Osteoblast (primary cell): Measurements from ENCODE around the gene ASTN2. TPM values are rescaled to one million over a fixed set of nuclear protein-coding genes. Genes with fewer than 3 reads are reported as not detected.

Source experiments
- DNase-seq: peaks from one replicate; pipeline ENCODE4 v3.0.0; 2011; ENCODE audit warnings: low spot score, mixed read lengths; ENCODE audit not compliant: insufficient read length; ENCODE audit errors: missing footprints
- H2AFZ ChIP-seq: 2 replicates; pipeline ENCODE4 v1.6.0; 2011; ENCODE audit warnings: mild to moderate bottlenecking, low read length
- H3K27ac ChIP-seq: 2 replicates; pipeline ENCODE4 v1.5.1; 2011; ENCODE audit warnings: mild to moderate bottlenecking, low read depth, low read length, moderate library complexity
- H3K27me3 ChIP-seq: 2 replicates; pipeline ENCODE4 v1.6.0; 2012; ENCODE audit warnings: mild to moderate bottlenecking, control low read depth, inconsistent platforms, low read length, moderate library complexity; ENCODE audit not compliant: insufficient read depth
- H3K36me3 ChIP-seq: 2 replicates; pipeline ENCODE4 v1.5.1; 2011; ENCODE audit warnings: mild to moderate bottlenecking, low read length, control low read depth, moderate library complexity; ENCODE audit not compliant: insufficient read depth
- H3K4me1 ChIP-seq: 2 replicates; pipeline ENCODE4 v1.5.1; 2011; ENCODE audit warnings: mild to moderate bottlenecking, low read length, control low read depth, moderate library complexity; ENCODE audit not compliant: insufficient read depth
- H3K4me2 ChIP-seq: 2 replicates; pipeline ENCODE4 v1.6.0; 2011; ENCODE audit warnings: mild to moderate bottlenecking, low read length; ENCODE audit not compliant: insufficient read depth
- H3K4me3 ChIP-seq: fragments of 200-600 bp; sonication (generic); 3 replicates; pipeline ENCODE4 v1.5.1; 2012; ENCODE audit warnings: mild to moderate bottlenecking, low read length, inconsistent platforms; ENCODE audit not compliant: insufficient read depth
- H3K79me2 ChIP-seq: 2 replicates; pipeline ENCODE4 v1.6.0; 2012; ENCODE audit warnings: mild to moderate bottlenecking, low read length, control low read depth, inconsistent platforms; ENCODE audit not compliant: insufficient read depth
- H3K9me3 ChIP-seq: 2 replicates; pipeline ENCODE4 v1.5.1; 2011; ENCODE audit warnings: low read depth, low read length, control low read depth
- H4K20me1 ChIP-seq: 2 replicates; pipeline ENCODE4 v1.6.0; 2012; ENCODE audit warnings: mild to moderate bottlenecking, low read length, control low read depth; ENCODE audit not compliant: insufficient read depth
- CTCF ChIP-seq: IDR thresholded peaks from 2 replicates; pipeline ENCODE4 v1.5.1; 2011; ENCODE audit warnings: mild to moderate bottlenecking, low read depth, low read length, moderate library complexity; ENCODE audit errors: extremely low read depth
- total RNA-seq: library from RNA; depleted of rRNA; stranded (reverse); fragments of >200 nt; gene quantifications from 2 replicates; pipeline ENCODE4 v1.2.3, GENCODE V29; 2012

The ASTN2 gene
- total RNA-seq, 1 donor: 4.7 TPM

DNA sequence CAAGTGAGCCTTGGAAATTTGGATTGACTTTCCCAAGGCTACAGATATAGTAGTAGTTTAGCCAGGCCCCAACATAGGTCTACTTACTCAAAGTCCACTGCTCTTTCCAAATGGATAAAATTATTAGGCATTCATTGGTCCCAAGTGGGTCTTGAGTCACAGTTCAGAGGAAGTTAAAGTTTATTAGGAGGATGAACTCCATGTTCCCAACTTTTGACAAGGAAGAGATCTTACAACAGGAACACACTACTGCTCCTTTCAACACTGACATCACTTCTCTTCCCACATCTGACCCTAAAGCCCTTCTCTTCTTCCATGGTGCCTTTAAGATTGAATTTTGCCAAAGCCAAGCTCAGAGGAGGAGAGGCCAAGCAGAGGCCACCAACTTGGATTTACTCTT lies 962.2 kb downstream of the ASTN2 start:
- Histone ChIP-seq H3K27me3 (no peaks in the 10 kb centered on the region), H3K36me3 (no peaks in the 10 kb centered on the region), H3K4me3 (no peak overlapping the region), H3K9me3 (no peaks in the 10 kb centered on the region), H3K79me2 (no peaks in the 10 kb centered on the region), H3K27ac (no peak overlapping the region), H3K4me2 (no peak overlapping the region), H4K20me1 (no peaks in the 10 kb centered on the region), H3K4me1 (peaks cover 19% of the 10 kb centered on the region), H2AFZ (no peak overlapping the region)
- DNase-seq: no peak
- TF ChIP-seq CTCF: no peak

- no peak overlapping the region for H3K4me3 ChIP-seq
- no peak for TF ChIP-seq CTCF
- H3K4me2 ChIP-seq: no peak overlapping the region
- H4K20me1 ChIP-seq: no peaks in the 10 kb centered on the region
- DNase-seq: no peak
- no peaks in the 10 kb centered on the region for H3K36me3 ChIP-seq
- H3K9me3 ChIP-seq: no peaks in the 10 kb centered on the region
- peaks cover 19% of the 10 kb centered on the region for H3K4me1 ChIP-seq
- H2AFZ ChIP-seq: no peak overlapping the region
- H3K27me3 ChIP-seq: no peaks in the 10 kb centered on the region
- H3K27ac ChIP-seq: no peak overlapping the region
- H3K79me2 ChIP-seq: no peaks in the 10 kb centered on the region
Observed at GRCh38 chr9:116452227-116452626, 962.6 kb downstream of the ASTN2 start.

GRCh38 chr9:116451500-116452115 lies 963.2 kb downstream of the ASTN2 start:
- Histone ChIP-seq H3K27ac (peak overlapping the region; percentile 18), H3K4me3 (no peak overlapping the region), H4K20me1 (no peaks in the 10 kb centered on the region), H3K79me2 (no peaks in the 10 kb centered on the region), H3K27me3 (no peaks in the 10 kb centered on the region), H3K4me2 (no peak overlapping the region), H3K9me3 (no peaks in the 10 kb centered on the region), H3K4me1 (peaks cover 19% of the 10 kb centered on the region), H2AFZ (no peak overlapping the region), H3K36me3 (no peaks in the 10 kb centered on the region)
- no peak for DNase-seq
- no peak for TF ChIP-seq CTCF

DNA sequence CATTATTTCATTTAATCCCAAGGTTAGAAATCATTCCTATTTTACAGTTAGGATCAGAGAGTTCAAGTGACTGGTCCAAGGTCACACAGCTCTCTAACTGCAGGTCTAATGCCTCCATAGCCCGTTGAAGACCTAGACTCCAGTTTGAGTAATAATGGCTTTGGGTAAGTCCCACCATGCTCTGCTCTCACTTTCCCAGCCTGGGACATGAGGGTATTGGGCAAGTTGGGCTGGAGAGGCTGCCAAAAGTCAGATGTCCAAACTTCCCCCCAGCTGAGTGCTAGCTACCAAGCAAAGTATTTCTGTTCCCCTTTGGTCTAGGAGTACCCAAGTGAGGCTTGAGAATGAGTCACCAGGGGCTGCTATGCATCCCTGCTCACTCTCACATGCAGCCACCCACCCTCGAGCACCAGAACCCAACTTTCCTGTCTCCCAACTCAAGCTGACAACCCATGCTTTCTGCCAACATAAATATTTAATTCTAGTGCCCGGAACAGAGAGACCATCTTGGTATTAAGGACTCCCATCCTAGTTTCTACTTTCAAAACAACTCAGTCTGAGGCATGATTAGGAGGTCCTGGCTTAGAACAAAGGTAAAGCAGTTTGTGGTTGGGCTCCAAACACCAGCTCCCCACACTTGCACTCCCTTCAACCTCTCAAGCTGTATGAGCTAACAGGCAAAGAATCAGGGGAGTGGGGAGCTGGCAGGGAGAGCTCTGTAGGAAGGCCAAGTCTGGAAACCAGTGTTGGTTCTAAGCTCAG lies 964.3 kb downstream of the ASTN2 start:
- Histone ChIP-seq H3K27me3 (no peaks in the 10 kb centered on the region), H3K9me3 (no peaks in the 10 kb centered on the region), H2AFZ (peak overlapping the region; percentile 37), H3K4me1 (peaks cover 19% of the 10 kb centered on the region), H3K4me3 (no peak overlapping the region), H3K36me3 (no peaks in the 10 kb centered on the region), H3K27ac (peak overlapping the region; percentile 18), H3K79me2 (no peaks in the 10 kb centered on the region), H4K20me1 (no peaks in the 10 kb centered on the region), H3K4me2 (peak overlapping the region; percentile 37)
- no peak for TF ChIP-seq CTCF
- DNase-seq: peak; percentile 64
